GM12864 (cell line): ENCODE data around the gene BCL11A.

Experiments used
- DNase-seq: peaks from one replicate; pipeline ENCODE4 v3.0.0-alpha.2; 2011; ENCODE audit warnings: low read depth
- H3K4me3 ChIP-seq: 2 replicates; pipeline ENCODE4 v1.5.1; 2011; ENCODE audit warnings: mild to moderate bottlenecking, low read depth, low read length, control low read depth
- TF ChIP-seq, protein P1 (sequence below): IDR thresholded peaks from 2 replicates; pipeline ENCODE4 v1.5.1; 2011; ENCODE audit warnings: low read depth, mild to moderate bottlenecking, moderate library complexity, low read length, control low read depth, inconsistent platforms; ENCODE audit errors: missing control alignments

BCL11A gene

DNA sequence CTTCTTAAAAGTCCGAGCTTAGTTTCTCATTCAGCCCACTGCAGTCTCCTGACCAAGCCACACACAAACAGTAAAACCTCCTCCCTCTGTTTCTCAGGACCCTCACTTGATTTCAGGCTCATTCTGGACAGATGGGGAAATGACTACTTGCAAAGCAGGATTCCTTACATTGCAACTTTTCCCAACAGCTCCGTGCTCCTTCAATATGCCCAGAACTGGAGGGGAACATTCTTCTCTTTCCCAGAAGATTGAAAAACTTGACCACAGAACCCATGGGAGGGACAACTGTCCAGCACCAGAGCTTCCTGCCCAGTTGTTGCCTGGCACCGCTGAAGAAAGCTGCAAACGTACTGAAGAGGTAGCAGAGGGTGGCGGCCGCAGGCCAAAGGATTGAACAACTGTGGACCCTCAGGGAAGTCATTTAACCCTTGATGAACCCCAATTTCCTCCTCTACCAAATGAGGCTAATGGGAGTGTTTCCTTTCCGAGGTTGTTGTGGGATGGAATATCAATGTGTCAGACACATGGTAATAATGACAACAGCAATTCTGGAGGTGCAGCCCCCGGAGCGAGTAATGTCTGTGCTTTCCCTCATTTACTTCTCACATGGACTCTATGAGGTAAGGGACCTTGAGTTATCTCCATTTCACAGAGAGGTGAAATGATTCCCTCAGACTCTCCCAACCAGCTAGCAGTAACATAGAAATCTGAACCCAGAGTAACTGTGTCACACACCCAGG is 25.0 kb downstream of the BCL11A start:
- TF ChIP-seq, protein P1, sequence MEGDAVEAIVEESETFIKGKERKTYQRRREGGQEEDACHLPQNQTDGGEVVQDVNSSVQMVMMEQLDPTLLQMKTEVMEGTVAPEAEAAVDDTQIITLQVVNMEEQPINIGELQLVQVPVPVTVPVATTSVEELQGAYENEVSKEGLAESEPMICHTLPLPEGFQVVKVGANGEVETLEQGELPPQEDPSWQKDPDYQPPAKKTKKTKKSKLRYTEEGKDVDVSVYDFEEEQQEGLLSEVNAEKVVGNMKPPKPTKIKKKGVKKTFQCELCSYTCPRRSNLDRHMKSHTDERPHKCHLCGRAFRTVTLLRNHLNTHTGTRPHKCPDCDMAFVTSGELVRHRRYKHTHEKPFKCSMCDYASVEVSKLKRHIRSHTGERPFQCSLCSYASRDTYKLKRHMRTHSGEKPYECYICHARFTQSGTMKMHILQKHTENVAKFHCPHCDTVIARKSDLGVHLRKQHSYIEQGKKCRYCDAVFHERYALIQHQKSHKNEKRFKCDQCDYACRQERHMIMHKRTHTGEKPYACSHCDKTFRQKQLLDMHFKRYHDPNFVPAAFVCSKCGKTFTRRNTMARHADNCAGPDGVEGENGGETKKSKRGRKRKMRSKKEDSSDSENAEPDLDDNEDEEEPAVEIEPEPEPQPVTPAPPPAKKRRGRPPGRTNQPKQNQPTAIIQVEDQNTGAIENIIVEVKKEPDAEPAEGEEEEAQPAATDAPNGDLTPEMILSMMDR = no peak
- H3K4me3 ChIP-seq = no peak overlapping the region; the same call in 1 of the 2 replicates
- DNase-seq = no peak

DNA sequence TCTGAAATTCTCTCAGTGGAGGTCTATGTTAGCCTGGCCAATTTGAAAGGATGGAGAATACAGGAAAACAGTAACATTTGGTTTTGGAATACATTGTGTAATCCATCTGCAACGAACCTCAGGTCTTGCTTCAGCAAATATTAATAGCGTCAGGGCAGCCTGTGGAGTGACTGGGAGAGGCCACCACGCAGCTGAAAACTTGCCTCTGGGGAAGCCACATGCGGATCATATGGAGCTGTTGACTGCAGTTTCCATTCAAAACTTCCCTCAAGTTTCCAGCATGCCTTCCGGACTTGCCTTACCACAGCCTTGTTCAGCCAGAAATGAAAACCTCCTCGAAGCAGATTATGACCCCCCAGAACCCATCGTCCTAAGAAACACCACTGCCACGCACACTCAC is 25.7 kb downstream of the BCL11A start:
- DNase-seq = no peak

DNA sequence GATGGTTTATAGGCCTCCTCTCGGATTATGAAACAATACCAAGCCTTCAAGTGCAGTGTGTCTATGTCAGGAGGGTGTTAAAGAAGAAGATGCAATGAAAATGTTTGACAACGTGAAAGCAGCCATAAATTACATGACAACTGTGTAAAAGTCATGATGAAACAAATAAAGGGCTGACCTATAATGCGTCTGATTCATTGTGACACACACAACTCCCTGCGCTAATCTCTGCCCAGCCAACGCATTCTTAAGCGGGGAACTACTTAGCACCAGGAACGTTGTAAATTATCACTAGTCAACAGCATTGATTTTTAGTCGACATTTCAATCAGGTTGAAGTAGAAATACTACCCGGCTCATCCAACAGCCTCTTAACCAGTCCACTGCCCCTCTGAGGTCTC is 26.8 kb downstream of the BCL11A start:
- TF ChIP-seq, protein P1 = no peak
- no peak for DNase-seq
- no peak overlapping the region for H3K4me3 ChIP-seq

More for the DNA sequence above, 25.7 kb downstream of the BCL11A start:
- TF ChIP-seq, protein P1 = no peak
- no peak overlapping the region for H3K4me3 ChIP-seq

DNA sequence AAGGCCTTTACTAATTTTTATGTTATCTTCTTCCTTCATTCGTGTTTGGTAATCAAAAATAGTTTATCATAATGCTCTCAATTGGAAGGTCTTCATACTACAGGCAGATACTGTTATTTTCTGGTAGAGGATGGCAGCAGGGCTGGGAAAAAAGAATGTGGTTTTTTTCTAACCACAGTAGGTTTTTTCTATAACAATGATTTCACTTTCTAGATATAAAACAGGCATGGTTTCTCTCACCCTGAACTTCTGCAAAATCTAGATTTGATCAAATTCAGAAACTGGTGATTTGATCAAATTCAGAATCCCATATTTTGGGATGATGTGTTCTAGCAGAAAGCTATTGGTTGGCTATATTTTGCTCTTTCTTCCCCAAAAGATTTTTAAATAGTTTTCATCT is 27.6 kb downstream of the BCL11A start:
- TF ChIP-seq, protein P1 = no peak
- no peak overlapping the region for H3K4me3 ChIP-seq
- DNase-seq = no peak

DNA sequence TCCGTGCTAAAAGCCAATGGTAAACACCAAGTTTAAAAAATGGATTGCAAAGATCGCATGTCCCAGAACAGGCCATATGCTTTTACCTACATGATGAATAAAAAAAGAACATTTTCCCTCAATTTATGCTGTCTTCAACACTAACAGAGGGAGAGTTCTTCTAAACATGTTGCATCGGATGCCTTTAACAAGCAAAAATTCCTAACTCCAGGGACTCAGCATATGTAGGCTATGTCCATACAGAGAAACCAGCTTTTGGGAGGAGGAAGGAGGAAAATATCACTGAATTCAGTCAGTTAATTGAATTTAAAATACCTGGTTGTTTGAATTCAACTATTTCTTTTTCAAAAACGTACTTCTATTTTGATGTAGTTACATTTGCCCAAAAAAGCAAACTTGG is 28.6 kb downstream of the BCL11A start:
- no peak for DNase-seq
- TF ChIP-seq, protein P1 = no peak

DNA sequence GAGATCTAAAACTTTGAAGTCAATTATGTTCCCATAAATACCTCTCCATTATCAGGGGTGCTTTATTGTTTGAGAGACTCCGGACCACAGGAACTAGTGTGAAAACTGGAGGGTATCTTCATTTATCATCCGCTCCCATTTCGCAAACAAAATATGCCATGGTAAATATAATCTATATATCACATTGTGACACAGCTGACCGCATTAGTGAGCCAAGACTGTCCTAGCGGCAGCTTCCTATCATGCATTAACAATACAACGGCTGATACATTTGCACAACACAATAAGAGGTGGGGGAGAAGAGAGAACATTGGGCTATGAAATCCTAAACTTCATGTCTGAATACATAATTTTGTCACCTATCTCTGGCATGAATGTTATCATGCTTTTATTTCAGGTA is 29.5 kb downstream of the BCL11A start:
- H3K4me3 ChIP-seq = no peak overlapping the region
- no peak for DNase-seq
- TF ChIP-seq, protein P1 = no peak

More for the DNA sequence above, 28.6 kb downstream of the BCL11A start:
- H3K4me3 ChIP-seq = no peak overlapping the region

DNA sequence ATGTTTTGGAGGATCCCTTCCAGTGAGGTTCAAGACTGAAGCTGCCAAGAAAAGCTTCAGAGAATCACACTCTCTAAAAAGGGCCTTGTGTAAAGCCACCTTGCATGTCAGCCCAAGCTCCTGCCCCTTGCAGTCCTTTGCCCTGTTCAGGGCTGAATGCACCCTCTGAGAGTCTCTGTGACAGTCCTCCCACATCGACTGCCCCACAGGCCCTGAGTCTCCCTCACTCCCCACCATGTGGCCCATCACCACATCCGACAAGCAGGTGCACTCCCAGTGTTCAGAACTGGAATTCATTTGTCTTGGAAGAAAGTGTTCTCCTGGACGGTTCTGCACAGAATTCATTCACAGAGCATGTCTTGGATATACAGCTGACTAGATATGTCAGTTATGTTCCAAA is 31.0 kb downstream of the BCL11A start:
- no peak overlapping the region for H3K4me3 ChIP-seq
- no peak for DNase-seq
- TF ChIP-seq, protein P1 = no peak
